Measurements from ENCODE around the gene AP2A1.

AP2A1 gene

DNA sequence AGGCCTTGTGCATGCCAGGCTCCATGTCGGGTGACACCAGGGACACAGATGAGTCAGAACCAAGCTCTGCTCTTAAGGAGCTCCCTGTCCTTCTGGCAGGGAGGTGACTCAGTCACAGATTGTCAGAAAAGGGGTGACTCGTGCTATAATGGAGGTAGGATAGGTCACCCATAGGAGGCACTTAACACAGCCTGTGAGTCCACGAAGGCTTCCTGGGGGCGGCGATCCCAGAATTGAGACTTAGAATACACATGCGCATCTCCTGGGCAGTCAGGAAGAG is 26.7 kb downstream of the AP2A1 start:
- DNase-seq (ENCODE audit: low read depth), result no peak

- DNase-seq (ENCODE audit: low read depth), result no peak
Observed at GRCh38 chr19:49795615-49796014, 28.8 kb downstream of the AP2A1 start.

GRCh38 chr19:49798574-49798973 is 31.8 kb downstream of the AP2A1 start:
- DNase-seq (ENCODE audit: low read depth), result no peak

GRCh38 chr19:49799271-49799797 is 32.5 kb downstream of the AP2A1 start:
- no peak for DNase-seq (ENCODE audit: low read depth)

DNA sequence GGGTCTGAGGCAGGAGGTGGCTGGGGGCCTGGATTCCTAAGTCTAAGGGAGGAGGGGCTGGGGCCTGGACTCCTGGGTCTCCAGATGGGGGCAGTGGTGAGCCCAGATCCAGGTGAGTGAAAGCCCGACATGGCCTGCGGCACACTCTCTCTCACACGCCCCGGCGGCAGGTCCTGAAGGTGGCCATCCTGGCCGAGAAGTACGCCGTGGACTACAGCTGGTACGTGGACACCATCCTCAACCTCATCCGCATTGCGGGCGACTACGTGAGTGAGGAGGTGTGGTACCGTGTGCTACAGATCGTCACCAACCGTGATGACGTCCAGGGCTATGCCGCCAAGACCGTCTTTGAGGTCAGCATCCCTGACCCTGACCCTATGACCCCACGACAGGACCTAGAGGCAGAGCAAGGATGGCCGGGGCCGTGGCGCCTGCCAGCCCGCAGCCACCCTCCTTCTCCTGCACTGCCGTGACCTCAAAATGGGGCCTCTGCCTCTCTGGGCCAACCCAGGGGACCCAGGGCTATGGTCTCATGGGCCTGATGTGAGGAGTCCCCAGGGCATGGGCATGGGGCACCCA is 33.1 kb downstream of the AP2A1 start:
- DNase-seq (ENCODE audit: low read depth), result no peak

GRCh38 chr19:49800771-49801170 is 34.0 kb downstream of the AP2A1 start:
- no peak for DNase-seq (ENCODE audit: low read depth)

DNA sequence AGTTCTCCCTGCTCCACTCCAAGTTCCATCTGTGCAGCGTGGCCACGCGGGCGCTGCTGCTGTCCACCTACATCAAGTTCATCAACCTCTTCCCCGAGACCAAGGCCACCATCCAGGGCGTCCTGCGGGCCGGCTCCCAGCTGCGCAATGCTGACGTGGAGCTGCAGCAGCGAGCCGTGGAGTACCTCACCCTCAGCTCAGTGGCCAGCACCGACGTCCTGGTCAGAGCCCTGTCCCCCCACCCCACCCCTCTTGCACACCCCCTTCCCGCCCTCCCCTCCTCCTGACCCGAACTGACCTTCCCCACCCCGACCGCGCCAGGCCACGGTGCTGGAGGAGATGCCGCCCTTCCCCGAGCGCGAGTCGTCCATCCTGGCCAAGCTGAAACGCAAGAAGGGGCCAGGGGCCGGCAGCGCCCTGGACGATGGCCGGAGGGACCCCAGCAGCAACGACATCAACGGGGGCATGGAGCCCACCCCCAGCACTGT is 34.6 kb downstream of the AP2A1 start:
- no peak for DNase-seq (ENCODE audit: low read depth)

DNA sequence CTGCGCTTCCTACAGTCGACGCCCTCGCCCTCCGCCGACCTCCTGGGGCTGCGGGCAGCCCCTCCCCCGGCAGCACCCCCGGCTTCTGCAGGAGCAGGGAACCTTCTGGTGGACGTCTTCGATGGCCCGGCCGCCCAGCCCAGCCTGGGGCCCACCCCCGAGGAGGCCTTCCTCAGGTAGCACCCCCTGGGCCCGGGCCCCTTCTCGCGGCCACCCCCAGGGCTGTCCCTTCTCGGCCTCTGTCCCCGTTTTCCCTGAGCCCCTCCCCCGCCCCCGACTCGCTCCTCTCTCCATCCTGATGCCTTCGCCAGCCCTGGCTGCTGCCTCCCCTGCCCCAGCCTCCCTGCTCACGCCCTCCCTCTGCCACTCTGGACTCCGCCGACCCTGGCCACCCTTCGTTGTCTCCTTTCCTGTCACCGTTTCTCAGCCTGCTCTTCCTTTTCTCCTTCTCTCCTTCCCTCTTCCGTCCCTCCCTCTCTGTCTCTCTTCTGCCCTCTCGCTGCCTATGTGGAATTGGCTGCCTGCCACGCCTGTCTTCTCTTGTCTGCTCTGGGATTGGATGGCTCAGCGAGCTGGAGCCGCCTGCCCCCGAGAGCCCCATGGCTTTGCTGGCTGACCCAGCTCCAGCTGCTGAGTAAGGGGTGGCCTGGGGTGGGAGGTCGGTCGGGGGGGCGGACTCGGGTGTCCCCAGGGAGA is 35.3 kb downstream of the AP2A1 start:
- DNase-seq (ENCODE audit: low read depth), result no peak

DNA sequence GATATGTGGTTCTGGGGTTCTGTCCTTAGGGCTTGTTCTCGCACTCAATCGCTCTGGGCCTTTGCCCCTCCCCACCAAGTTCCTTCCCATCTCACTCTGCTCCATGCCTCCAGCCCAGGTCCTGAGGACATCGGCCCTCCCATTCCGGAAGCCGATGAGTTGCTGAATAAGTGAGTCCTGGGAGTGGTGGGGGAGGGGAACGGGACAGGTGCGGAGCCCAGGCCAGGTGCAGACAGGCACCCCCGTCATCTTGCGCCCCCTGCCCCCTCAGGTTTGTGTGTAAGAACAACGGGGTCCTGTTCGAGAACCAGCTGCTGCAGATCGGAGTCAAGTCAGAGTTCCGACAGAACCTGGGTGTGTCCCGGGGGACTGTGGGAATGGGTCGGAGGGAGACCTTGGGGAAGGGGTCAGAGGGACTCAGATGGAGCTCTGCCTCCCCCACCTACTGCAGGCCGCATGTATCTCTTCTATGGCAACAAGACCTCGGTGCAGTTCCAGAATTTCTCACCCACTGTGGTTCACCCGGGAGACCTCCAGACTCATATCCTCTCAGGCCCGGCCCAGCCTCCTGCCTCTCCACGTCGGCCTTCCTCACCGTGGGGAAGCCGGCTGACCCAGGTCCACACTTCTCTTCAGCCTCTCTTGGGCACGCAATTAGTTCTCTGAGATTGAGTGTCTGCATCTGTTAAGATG is 36.2 kb downstream of the AP2A1 start:
- DNase-seq (ENCODE audit: low read depth), result no peak

GRCh38 chr19:49803529-49803856 is 36.7 kb downstream of the AP2A1 start:
- DNase-seq (ENCODE audit: low read depth), result no peak

DNA sequence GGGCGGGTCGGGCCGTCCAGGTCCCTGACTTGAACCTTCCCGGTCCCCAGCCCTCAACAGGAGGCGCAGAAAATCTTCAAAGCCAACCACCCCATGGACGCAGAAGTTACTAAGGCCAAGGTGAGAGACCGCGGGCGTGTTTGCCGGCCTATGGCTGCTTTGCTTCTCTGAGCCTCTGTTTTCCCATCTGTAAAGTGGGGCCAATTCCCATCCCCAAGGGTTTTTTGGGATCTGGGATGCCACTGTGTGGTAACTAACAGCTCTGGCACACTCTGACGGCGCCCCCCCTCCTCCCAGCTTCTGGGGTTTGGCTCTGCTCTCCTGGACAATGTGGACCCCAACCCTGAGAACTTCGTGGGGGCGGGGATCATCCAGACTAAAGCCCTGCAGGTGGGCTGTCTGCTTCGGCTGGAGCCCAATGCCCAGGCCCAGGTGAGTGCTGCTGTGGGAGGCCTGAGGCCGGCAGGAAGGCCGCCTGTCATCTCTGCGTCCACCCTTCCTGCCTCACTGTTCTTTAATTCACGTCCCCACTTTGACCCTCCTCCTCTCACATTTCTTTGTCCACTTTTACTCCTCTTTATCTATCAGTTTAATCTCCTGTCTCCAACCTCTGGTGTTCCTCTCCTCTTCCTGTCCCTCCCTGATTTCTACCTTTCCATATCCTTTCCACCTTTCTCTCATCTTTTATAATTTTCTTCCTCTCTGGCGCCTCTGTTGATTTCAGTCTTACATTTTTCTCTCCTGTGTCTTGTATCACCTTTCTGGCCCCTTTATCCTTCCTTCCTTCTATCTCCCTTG is 39.2 kb downstream of the AP2A1 start:
- DNase-seq (ENCODE audit: low read depth), result no peak

- no peak for DNase-seq (ENCODE audit: low read depth)
Observed at GRCh38 chr19:49806620-49806959, 39.8 kb downstream of the AP2A1 start.

DNA sequence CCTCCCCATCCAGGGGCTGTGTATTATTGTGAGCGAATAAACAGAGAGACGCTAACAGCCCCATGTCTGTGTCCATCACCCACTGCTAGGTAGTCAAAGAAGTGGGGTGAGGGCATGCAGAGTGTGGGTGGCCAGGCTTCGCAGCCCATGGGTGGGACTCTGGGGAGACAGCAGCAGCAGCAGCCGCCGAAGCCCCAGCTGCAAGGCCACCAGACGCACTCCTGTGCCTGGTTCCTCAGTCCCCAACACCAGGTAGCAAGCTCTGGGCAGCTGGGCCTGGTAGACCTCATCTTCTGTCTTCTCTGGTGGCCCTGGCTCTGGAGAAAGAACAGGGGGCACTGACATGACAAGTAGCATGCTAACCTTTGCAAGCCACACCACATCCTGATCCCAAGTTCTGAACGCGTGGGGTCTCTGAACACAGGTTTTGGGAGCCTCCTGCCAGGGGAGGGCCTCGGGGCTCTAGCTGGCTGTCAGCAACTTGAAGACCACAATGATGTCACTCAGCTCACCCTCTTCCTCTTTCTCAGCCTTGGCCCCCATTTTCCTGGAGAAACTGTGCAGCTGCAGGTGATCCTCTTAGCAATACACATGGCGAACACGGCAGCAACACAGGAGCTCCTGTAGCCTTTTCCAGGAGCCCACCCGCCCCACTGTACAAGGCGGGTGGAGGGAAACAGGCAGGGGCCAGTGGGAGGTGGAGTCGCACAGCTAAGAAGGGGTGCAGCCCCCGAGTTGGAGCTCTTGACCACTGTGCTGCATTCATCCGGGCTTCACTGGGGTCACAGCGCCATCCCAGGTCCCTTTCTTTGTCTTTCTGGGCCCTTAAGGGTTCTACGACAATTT is 40.5 kb downstream of the AP2A1 start:
- DNase-seq (ENCODE audit: low read depth), result no peak

DNA sequence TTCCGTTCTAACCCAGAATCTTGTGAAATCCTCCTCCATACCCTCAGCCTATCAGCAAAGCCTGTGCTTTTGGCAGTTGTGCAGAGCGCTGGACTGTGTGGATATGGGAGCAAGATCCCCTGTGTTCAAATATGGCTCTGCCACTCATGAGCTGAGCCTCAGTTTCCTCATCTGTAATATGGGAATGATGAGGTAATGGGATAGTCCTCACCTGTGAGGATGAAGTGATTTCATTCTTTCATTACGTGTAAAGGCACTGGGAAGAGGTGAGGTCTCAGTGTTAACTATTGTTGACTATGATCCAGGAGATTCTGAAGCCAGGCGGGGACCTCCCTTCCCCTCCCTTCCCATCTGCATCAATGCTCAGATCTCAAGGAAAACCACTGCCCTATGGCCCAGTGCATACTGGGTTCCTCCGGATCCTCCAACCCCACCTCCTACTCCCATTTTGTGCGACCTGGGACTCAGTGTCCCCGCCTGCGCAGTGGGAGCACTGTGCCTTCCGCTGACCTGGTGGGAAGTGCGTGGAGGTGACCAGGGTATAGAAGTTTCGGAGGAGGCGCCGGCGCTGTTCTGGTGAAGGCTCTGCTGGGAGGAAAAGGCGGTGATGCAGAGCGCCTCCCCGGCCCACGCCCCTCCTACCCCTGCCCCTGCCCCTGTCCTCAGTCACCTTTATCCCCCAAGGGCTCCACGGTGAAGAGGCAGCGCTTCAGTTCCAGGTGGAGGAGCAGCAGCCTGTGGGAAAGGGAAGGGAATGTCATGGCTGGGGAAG is 41.3 kb downstream of the AP2A1 start:
- DNase-seq (ENCODE audit: low read depth), result no peak

- peak; percentile 64 for DNase-seq (ENCODE audit: low read depth)
Observed at GRCh38 chr19:49808711-49809159, 41.9 kb downstream of the AP2A1 start.

DNA sequence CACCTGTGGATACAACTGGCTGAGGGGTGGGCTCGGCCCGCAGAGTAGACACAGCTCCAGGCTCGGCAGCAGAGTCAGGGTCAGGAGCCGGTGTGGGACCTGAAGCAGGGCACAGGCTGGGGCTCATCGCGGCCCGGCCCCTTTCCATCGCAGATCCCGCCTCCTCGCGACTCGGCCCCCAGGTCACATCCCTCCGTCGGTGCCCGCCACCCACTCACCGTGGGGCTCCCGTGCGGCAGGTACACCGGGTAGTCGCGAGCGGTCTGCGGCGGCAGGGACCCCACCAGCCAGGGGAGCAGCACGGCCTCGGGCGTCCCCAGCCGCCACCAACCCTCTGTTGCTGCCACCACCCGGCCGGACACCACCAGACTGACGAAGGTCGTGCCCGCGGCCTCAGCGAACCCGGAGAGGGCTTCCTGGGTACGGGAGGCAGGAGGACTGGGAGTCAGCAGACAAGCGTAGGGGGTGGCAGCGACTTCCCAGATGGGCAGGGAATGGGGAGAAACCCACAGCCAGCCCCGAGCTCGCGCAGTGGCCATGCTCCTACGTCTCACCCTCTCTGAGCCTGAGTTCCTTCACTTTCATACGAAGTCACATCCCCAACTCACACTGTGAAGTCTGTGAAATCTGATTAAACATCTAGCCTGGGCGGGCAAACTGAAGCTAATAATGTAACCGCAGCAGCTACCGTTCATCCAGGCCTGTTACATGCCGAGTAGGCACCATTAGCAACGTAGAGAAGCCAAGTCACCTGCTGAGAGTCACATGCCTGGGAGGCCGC is 42.5 kb downstream of the AP2A1 start:
- peak; percentile 33 for DNase-seq (ENCODE audit: low read depth)

DNA sequence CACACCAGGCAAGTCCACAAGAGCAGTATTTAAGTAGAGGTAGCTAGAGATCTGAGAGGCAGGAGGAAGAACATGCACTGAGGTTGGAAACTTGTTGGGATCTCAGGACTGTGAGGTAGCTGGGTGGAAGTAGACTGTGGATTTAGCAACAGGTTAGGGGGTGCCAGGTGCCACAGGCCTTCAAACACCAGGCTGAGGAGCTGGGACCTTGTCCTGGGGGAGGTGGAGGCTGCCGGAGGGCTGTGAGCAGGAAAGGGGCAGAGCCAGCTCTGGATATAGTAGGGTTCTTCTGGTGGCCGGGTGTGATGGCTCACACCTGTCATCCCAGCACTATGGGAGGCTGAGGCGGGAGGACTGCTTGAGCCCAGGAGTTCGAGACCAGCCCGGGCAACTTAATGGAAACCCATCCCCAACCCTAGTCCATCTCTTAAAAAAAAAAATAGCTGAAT is 43.2 kb downstream of the AP2A1 start:
- no peak for DNase-seq (ENCODE audit: low read depth)

- DNase-seq (ENCODE audit: low read depth), result no peak
Observed at GRCh38 chr19:49811328-49811727, 44.5 kb downstream of the AP2A1 start.

DNA sequence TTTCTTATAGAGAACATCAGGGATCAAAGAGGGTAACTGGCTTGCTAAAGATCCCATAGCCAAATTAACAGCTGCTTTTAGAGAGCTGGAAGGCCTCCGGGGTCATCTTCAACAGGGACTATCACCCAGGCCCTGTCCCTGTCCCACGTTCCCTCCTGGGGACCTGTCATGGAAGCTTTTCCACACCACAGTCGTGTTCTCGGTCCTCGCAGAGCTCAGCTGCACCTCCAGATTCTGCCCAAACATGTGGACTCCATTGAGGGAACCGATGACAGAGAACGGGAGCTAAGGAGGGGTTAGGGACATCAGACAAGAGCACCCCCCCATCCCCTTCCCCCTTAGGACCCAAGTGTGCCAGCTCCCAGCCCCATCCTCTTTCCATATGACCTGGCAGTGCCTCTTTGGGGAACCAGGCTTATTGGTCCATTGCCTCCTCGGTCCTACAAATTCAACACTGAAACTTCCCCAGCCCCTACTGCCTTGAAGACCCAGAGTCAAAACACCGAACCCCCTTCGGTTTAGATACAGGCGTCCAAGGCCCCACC is 45.7 kb downstream of the AP2A1 start:
- DNase-seq (ENCODE audit: low read depth), result no peak
